ENCODE results near the gene PKIG.

DNA sequence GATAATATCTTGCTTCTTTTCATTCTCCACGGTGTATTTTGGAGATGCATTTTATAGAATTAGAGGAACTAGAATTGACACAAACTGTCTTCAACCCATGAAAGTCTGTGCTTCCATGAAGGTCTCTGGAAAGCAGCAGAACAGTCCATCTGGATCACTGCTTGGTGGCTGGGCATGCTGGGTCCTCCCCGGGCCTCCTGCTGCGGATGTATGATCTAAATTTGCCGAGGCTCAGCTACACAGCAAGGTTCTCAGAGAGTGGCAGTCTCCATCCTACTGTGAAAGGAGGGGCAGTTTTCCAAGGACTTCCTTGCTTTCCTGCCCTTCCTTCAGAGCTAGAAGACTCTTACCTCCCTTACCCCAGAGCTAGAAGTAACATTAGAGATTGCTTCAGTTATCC lies 15.1 kb downstream of the PKIG start:
- TF ChIP-seq, protein P1, sequence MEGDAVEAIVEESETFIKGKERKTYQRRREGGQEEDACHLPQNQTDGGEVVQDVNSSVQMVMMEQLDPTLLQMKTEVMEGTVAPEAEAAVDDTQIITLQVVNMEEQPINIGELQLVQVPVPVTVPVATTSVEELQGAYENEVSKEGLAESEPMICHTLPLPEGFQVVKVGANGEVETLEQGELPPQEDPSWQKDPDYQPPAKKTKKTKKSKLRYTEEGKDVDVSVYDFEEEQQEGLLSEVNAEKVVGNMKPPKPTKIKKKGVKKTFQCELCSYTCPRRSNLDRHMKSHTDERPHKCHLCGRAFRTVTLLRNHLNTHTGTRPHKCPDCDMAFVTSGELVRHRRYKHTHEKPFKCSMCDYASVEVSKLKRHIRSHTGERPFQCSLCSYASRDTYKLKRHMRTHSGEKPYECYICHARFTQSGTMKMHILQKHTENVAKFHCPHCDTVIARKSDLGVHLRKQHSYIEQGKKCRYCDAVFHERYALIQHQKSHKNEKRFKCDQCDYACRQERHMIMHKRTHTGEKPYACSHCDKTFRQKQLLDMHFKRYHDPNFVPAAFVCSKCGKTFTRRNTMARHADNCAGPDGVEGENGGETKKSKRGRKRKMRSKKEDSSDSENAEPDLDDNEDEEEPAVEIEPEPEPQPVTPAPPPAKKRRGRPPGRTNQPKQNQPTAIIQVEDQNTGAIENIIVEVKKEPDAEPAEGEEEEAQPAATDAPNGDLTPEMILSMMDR (IDR thresholded peaks at IDR 0.05; ENCODE audit: control extremely low read depth in 1 of 3, insufficient read depth in 1 of 3, low read depth in 1 of 3, low read length in 3 of 3), result no peak
- TF ChIP-seq ASH2L (IDR thresholded peaks at IDR 0.05; ENCODE audit: low read length) (no peak), CEBPB (IDR thresholded peaks at IDR 0.05; ENCODE audit: low read depth, low read length) (no peak), TAF1 (IDR thresholded peaks at IDR 0.05; ENCODE audit: low read depth, low read length) (no peak), POLR2A (IDR thresholded peaks at IDR 0.05; ENCODE audit: control extremely low read depth in 1 of 2, low read depth in 2 of 2, low read length in 2 of 2) (no peak)
- TF ChIP-seq, protein P2, sequence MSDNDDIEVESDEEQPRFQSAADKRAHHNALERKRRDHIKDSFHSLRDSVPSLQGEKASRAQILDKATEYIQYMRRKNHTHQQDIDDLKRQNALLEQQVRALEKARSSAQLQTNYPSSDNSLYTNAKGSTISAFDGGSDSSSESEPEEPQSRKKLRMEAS (IDR thresholded peaks at IDR 0.05), result no peak
- TF ChIP-seq, protein P3, sequence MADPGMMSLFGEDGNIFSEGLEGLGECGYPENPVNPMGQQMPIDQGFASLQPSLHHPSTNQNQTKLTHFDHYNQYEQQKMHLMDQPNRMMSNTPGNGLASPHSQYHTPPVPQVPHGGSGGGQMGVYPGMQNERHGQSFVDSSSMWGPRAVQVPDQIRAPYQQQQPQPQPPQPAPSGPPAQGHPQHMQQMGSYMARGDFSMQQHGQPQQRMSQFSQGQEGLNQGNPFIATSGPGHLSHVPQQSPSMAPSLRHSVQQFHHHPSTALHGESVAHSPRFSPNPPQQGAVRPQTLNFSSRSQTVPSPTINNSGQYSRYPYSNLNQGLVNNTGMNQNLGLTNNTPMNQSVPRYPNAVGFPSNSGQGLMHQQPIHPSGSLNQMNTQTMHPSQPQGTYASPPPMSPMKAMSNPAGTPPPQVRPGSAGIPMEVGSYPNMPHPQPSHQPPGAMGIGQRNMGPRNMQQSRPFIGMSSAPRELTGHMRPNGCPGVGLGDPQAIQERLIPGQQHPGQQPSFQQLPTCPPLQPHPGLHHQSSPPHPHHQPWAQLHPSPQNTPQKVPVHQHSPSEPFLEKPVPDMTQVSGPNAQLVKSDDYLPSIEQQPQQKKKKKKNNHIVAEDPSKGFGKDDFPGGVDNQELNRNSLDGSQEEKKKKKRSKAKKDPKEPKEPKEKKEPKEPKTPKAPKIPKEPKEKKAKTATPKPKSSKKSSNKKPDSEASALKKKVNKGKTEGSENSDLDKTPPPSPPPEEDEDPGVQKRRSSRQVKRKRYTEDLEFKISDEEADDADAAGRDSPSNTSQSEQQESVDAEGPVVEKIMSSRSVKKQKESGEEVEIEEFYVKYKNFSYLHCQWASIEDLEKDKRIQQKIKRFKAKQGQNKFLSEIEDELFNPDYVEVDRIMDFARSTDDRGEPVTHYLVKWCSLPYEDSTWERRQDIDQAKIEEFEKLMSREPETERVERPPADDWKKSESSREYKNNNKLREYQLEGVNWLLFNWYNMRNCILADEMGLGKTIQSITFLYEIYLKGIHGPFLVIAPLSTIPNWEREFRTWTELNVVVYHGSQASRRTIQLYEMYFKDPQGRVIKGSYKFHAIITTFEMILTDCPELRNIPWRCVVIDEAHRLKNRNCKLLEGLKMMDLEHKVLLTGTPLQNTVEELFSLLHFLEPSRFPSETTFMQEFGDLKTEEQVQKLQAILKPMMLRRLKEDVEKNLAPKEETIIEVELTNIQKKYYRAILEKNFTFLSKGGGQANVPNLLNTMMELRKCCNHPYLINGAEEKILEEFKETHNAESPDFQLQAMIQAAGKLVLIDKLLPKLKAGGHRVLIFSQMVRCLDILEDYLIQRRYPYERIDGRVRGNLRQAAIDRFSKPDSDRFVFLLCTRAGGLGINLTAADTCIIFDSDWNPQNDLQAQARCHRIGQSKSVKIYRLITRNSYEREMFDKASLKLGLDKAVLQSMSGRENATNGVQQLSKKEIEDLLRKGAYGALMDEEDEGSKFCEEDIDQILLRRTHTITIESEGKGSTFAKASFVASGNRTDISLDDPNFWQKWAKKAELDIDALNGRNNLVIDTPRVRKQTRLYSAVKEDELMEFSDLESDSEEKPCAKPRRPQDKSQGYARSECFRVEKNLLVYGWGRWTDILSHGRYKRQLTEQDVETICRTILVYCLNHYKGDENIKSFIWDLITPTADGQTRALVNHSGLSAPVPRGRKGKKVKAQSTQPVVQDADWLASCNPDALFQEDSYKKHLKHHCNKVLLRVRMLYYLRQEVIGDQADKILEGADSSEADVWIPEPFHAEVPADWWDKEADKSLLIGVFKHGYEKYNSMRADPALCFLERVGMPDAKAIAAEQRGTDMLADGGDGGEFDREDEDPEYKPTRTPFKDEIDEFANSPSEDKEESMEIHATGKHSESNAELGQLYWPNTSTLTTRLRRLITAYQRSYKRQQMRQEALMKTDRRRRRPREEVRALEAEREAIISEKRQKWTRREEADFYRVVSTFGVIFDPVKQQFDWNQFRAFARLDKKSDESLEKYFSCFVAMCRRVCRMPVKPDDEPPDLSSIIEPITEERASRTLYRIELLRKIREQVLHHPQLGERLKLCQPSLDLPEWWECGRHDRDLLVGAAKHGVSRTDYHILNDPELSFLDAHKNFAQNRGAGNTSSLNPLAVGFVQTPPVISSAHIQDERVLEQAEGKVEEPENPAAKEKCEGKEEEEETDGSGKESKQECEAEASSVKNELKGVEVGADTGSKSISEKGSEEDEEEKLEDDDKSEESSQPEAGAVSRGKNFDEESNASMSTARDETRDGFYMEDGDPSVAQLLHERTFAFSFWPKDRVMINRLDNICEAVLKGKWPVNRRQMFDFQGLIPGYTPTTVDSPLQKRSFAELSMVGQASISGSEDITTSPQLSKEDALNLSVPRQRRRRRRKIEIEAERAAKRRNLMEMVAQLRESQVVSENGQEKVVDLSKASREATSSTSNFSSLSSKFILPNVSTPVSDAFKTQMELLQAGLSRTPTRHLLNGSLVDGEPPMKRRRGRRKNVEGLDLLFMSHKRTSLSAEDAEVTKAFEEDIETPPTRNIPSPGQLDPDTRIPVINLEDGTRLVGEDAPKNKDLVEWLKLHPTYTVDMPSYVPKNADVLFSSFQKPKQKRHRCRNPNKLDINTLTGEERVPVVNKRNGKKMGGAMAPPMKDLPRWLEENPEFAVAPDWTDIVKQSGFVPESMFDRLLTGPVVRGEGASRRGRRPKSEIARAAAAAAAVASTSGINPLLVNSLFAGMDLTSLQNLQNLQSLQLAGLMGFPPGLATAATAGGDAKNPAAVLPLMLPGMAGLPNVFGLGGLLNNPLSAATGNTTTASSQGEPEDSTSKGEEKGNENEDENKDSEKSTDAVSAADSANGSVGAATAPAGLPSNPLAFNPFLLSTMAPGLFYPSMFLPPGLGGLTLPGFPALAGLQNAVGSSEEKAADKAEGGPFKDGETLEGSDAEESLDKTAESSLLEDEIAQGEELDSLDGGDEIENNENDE (IDR thresholded peaks at IDR 0.05; ENCODE audit: insufficient replicate concordance, low read length), result no peak
